Cerebellar cortex (tissue), 1 donor: Measurements from ENCODE around the gene S100PBP.
"Not testable (repeated sequence)": the region's sequence is repeated elsewhere in the genome, so short reads cannot be mapped to it uniquely, and the experiment has no call there.

Experiments
- DNase-seq: peaks from one replicate; pipeline ENCODE4 v3.0.0-alpha.2; 2015; ENCODE audit warnings: low spot score

Gene S100PBP

GRCh38 chr1:32786856-32787255 lies 30.6 kb upstream of the S100PBP start:
- DNase-seq, result no peak

- not testable (repeated sequence) for DNase-seq
These were observed 28.1 kb upstream of the S100PBP start for GRCh38 chr1:32789356-32789755.

- no peak for DNase-seq
These were observed 25.6 kb upstream of the S100PBP start for GRCh38 chr1:32791881-32792280.

GRCh38 chr1:32795763-32796162 lies 21.7 kb upstream of the S100PBP start:
- DNase-seq, result not testable (repeated sequence)

- no peak for DNase-seq
These were observed 20.0 kb upstream of the S100PBP start for GRCh38 chr1:32797456-32797855.

GRCh38 chr1:32798191-32798590 lies 19.3 kb upstream of the S100PBP start:
- no peak for DNase-seq

- DNase-seq, result no peak
These were observed 18.6 kb upstream of the S100PBP start for GRCh38 chr1:32798679-32799416.

GRCh38 chr1:32801096-32801715 lies 16.2 kb upstream of the S100PBP start:
- DNase-seq, result no peak

GRCh38 chr1:32804460-32804859 lies 13.0 kb upstream of the S100PBP start:
- DNase-seq, result not testable (repeated sequence)

GRCh38 chr1:32806290-32806689 lies 11.2 kb upstream of the S100PBP start:
- no peak for DNase-seq

GRCh38 chr1:32806910-32807523 lies 10.4 kb upstream of the S100PBP start:
- no peak for DNase-seq

GRCh38 chr1:32808580-32808979 lies 8.9 kb upstream of the S100PBP start:
- DNase-seq, result no peak

GRCh38 chr1:32810358-32810757 lies 7.1 kb upstream of the S100PBP start:
- DNase-seq, result no peak

- DNase-seq, result no peak
These were observed 6.2 kb upstream of the S100PBP start for GRCh38 chr1:32811265-32811664.

GRCh38 chr1:32811917-32812316 lies 5.5 kb upstream of the S100PBP start:
- no peak for DNase-seq

- DNase-seq, result no peak
These were observed 3.3 kb upstream of the S100PBP start for GRCh38 chr1:32813941-32814739.

GRCh38 chr1:32816676-32817158 lies 736 bp upstream of the S100PBP start:
- peak; percentile 26 for DNase-seq

GRCh38 chr1:32817815-32818786 lies 648 bp downstream of the S100PBP start:
- DNase-seq, result peak; percentile 62

- peak; percentile 9 for DNase-seq
These were observed 1.5 kb downstream of the S100PBP start for GRCh38 chr1:32818804-32819541.

- DNase-seq, result no peak
These were observed 7.7 kb downstream of the S100PBP start for GRCh38 chr1:32825181-32825580.
